GM19328 (cell line): Measurements from ENCODE around the gene ZNF277.

Experiments
- ATAC-seq: cut with Tn5 transposase; IDR thresholded peaks from one replicate; pipeline ENCODE4 v1.9.1; 2021; ENCODE audit warnings: mild to moderate bottlenecking, moderate library complexity; ENCODE audit not compliant: unreplicated experiment

ZNF277 gene

DNA sequence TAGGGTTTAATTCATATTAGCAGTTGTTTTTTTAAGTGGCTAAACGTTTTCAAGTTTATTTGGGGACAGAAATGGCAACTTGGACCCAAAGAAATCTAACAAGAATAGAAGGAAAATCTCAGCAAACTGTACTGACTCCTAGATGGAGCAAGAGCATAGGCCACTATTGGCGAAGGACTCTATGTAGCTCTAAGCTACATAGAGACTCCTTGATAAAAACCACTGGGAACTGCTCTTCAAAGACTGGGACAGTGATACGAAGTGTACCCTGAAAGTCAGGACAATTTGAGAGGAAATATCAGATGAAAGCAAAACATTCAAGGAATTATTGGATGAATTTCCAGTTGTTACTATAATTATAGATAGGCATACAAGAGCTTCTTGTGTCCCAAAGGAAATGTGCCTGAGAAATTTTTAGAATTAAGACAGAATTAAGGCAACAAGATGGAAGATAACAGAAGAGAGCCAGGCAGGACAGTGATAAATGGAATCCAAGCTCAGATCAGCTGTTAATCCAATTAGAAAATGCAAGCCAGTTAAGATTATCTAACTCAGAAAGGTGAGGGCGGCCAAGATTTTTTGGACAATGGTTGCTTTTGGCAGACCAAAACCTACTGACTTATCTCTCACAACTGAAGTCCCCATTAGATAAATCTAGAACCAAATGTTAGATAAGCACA is 140.0 kb downstream of the ZNF277 start:
- ATAC-seq, result no peak

DNA sequence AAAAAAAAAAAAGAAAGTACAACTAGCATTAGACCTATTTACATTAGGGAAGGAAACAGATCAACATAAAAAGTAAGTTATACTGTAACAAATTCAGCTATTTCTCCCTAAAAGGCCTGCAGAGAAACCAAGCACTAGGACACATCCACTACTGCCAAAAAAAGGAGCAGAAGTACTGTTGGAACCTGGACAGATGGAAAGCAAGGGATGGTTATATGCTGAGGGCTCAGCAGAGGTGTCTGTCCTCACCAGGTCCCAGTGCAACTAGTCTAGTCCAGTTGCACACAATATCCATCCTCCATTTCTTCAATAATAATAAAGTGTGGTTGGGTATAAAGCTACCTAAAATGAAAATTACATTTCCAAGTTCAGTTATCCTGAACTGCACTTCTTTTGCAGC is 140.6 kb downstream of the ZNF277 start:
- no peak for ATAC-seq

DNA sequence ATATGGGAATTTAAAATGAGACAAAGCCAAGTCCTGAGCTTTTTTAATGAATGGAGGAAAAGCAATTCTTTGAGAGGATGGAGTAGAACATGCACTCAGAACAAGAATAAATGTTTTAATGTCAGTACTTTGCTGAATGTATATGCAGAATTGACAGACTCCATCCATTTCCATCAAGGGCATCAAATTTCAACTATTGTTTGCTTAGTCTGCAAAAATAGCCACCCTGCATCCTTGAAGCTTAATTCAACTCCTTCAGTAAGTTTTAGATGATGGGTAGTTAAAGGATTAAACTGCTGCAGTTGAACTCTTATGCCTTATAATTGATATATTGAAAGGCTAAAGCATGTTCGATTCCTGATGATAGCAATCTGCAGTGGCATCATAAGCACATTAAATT is 144.1 kb downstream of the ZNF277 start:
- ATAC-seq, result no peak

GRCh38 chr7:112356596-112356995 is 150.1 kb downstream of the ZNF277 start:
- ATAC-seq, result no peak

DNA sequence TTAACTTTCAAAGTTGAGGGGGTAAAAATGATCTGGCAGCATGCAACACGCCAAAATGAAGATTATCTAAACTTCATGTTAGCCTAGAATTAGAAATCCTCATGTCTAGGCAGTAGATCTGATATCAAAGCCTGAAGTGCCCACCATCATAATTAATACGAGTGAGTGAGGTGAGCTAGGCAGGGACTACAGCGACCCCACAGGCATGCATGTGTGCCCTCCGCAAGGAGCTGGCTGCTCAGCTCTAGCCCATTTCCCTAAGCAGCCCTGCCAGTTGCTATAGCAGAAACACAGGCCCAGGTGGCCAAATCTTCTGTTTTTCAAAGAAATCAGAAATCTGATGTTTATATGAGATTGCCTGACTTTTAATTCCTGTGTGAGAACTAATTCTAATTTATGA is 150.6 kb downstream of the ZNF277 start:
- ATAC-seq, result no peak

DNA sequence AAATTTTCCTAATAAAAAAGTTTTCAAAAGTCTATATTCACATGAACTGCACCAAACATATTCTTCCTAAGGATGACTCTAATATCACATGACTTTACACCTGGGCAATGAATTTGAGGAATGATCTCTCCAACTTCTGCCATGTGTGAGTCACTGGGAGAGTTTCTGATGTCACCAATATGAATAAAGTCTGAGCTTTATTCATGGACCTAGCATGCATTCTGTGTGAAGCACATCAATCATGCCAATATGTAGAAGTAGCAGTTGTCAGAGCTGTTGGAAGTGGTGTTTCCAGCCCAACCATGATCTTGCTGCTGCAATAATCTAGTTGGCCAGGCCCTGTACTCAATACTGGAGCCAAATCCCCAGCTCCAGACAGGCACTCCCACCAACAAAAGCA is 152.0 kb downstream of the ZNF277 start:
- ATAC-seq, result no peak

DNA sequence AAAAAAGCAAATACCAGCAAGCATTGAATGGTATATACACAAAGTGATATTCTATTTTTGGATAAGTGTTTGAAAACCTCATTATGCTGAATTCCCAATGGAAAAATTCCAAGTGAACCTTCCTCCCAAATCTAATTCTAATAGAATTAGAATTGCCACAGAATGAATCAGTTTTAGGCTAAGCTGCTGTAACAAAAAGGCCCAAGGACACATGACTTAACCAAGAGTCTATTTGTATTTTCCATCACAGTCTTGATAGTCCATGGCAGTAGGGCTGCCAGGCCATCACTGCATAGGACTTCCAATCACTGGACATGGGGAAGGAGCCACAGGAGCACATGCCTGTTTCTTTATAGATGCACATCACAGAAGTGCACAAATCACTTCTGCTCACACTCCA is 152.6 kb downstream of the ZNF277 start:
- no peak for ATAC-seq

GRCh38 chr7:112360681-112361080 is 154.2 kb downstream of the ZNF277 start:
- ATAC-seq, result no peak

DNA sequence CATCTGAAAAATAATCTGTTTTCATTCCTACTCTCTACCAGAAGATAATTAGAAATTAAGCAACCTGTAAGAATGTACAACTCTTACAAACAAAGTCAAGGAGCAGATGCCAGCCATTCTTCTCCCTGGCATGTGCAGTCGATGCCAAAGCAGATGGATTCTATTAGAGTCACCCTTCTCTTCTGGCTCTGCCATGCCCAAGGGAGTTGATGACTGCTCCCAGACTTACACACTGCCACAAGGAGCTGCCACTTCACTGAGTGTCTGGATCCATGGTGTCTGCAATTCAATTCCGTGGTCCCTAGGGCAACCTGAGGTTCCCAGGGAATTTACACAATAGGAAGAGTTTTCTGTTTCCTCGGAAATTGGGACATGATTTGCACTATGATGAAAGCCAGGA is 154.7 kb downstream of the ZNF277 start:
- ATAC-seq, result no peak

DNA sequence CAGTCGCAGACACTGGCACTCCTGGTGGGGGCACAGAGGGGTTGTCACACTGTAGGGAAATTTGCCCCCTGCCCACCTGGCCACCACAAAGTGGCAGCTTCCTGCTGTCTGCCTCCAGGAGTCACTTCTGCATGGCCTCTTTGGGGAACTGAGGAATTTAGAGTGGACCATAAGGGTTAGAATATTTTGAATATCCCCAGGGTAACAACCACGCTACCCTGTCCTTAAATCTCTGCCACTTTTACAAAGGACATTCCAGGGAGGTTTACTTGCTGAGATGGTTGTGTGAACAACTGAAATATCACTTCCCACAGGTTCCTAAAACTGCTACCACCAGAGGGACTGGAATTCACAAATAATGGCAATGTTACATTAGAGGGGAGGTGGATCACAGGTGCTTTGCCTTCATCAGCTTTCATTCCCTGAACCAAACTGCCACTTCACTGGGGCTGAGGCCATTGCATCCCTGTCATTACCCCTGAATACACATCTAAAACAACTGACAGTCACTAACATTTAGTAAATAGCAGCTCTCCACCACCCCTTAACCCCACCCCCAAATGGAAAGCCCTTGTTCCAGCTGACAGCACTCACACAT is 155.7 kb downstream of the ZNF277 start:
- ATAC-seq, result no peak

DNA sequence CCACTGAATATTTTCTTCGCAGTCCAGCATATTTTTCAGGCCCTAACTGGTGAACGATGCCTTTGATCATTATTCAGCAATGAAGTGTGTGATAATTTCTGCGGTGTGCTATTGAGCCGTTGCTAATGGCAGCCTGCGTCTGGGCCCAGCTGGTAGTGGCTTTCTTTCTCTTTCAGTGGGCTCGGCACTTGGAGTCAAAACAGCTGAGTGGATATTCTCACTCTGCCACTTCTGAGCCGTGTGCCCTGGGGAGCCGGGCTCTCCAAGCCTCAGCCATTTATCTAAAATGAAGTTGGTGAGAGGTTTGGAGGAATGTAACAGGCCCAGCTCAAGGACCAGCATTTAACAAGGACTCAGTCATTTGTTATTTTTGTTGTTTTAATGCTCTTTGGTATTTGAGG is 156.2 kb downstream of the ZNF277 start:
- ATAC-seq, result no peak

DNA sequence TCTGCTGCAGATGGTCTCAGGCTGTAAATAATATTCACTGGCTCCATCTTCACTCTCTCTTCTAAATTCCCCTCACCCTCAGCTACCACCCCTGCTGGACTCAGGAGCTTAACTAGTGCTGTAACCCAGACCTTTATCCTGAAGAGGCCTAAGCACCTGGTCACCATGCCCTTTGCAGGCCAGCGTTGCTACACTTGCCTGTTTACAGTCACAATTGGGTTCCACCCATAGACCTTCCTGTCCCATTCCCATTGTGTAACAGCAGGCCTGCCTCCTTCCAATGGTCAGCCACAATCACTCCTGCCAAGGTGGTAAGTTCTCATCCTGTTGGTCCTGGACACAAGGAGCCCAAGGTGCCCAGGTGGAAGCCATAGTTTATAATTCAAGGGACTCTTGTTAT is 157.9 kb downstream of the ZNF277 start:
- no peak for ATAC-seq

DNA sequence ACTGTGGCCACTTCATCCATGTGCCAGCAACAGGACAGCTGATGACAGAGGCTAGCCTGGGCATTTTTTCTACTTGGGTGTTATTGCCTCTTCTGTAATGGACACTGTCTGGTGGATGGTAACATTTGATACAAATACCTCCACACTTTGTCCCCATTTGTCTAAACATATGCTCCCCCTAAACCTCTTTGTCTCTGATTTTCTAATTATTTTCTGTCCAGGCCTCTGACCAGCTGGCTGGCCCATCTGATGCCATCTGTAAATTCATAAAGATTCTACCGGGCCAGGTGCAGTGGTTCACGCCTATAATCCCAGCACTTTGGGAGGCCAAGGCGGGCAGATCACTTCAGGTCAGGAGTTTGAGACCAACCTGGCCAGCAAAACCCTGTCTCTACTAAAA is 159.1 kb downstream of the ZNF277 start:
- no peak for ATAC-seq

- no peak for ATAC-seq
Measured at GRCh38 chr7:112366886-112367285, 160.4 kb downstream of the ZNF277 start.

- ATAC-seq, result no peak
Measured at GRCh38 chr7:112370436-112370835, 163.9 kb downstream of the ZNF277 start.

- ATAC-seq, result no peak
Measured at GRCh38 chr7:112371701-112372100, 165.2 kb downstream of the ZNF277 start.

- no peak for ATAC-seq
Measured at GRCh38 chr7:112372101-112372500, 165.6 kb downstream of the ZNF277 start.

GRCh38 chr7:112377593-112377992 is 171.1 kb downstream of the ZNF277 start:
- ATAC-seq, result no peak

- ATAC-seq, result no peak
Measured at GRCh38 chr7:112381311-112382091, 175.0 kb downstream of the ZNF277 start.

DNA sequence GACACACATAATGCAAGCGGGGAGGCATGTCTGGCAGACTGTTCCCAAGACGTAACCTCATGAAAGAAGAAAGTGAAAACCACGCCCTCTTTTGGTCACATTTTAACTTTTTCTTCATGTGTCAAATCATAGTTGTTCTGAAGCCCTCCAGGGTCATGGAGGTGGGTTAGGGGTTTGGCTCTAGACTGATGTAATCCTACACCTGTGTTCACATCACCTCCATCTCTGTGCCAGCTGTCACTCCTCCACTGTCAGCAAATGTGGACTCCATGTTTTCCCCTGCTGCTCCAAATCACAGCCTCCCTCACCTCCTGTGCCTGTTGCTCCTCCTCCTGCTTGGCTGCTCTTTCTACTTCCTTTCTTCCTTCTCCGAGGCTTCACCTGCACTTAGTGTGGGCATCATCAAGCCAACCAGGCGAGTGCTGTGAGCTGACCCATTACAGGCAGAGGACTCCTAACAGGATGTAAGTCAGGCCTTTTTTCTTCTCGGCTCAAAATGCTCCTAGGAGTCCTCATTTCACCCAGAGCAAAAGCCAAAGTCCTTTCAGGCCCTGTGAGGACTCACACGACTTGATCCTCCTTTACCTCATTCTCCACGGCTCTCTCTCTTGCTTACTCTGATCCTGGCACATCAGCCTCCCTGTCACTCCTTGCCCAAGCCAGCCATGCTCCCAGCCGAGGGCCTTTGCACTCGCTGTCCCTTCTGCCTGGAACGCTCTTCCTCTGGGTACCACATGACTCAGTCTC is 177.3 kb downstream of the ZNF277 start:
- no peak for ATAC-seq

DNA sequence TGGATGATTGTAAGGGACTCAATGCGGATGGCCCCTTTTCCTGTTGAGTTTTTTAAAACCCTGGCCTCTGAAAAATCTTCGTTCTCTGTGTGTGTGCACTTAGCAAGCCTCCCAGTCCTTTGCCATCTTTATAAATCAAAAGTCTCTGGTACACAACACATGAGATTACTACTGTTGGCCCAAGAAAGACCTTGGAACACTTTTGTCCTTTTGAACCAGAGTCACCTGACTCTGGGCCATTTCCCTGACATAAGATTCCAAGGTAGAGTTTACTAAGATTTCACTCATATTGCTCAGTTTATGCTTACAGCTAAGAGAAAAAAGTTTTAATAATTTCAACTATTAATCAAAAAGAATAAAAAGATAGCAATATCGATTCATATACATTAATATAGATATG is 179.0 kb downstream of the ZNF277 start:
- no peak for ATAC-seq

DNA sequence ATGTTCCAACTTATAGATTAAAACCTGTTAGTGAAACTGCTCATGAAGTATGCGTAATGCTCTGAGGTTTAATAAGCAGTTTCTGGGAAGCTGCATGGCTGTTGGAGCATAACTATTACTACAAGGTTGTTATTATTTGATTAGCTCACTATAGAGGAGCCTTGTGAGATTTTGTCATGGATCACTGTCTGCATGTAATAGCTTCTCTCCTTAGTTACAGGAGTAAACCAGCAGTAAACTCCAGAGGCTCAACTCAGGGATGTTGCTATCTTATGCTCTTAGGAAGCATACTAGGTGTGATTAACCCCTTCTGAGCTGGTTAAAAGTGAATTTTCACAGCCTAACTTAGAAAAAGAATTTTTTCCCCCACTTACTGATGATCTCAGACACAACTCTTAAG is 180.1 kb downstream of the ZNF277 start:
- no peak for ATAC-seq
